NCI-H1105 treated with DMSO at 0.1 percent for 48 hours (cell line): ENCODE measurements around the gene LRRC3.
"Not testable (repeated sequence)": the region's sequence is repeated elsewhere in the genome, so short reads cannot be mapped to it uniquely, and the experiment has no call there.

ENCODE experiments used
- DNase-seq: peaks from one replicate; lab custom pipeline; 2025; lab: John Stamatoyannopoulos, UW

The LRRC3 gene

GRCh38 chr21:44479556-44480199, 24.4 kb downstream of the LRRC3 start:
- DNase-seq = not testable (repeated sequence)

GRCh38 chr21:44480200-44481053, 25.1 kb downstream of the LRRC3 start:
- DNase-seq = no peak

GRCh38 chr21:44482581-44483287, 27.4 kb downstream of the LRRC3 start:
- DNase-seq = no peak

- no peak for DNase-seq
These were observed 28.3 kb downstream of the LRRC3 start for GRCh38 chr21:44483288-44484237.

GRCh38 chr21:44484498-44485253, 29.4 kb downstream of the LRRC3 start:
- no peak for DNase-seq

- DNase-seq = no peak
These were observed 30.0 kb downstream of the LRRC3 start for GRCh38 chr21:44485254-44485793.

GRCh38 chr21:44485796-44486195, 30.5 kb downstream of the LRRC3 start:
- DNase-seq = no peak

- DNase-seq = no peak
These were observed 31.0 kb downstream of the LRRC3 start for GRCh38 chr21:44486302-44486701.

GRCh38 chr21:44487831-44488230, 32.5 kb downstream of the LRRC3 start:
- DNase-seq = no peak

- DNase-seq = no peak
These were observed 34.7 kb downstream of the LRRC3 start for GRCh38 chr21:44489962-44490361.

GRCh38 chr21:44490405-44490804, 35.1 kb downstream of the LRRC3 start:
- DNase-seq = no peak

- no peak for DNase-seq
These were observed 35.5 kb downstream of the LRRC3 start for GRCh38 chr21:44490816-44491215.

- no peak for DNase-seq
These were observed 37.5 kb downstream of the LRRC3 start for GRCh38 chr21:44492567-44493385.

- no peak for DNase-seq
These were observed 39.1 kb downstream of the LRRC3 start for GRCh38 chr21:44494418-44494817.

- DNase-seq = no peak
These were observed 39.6 kb downstream of the LRRC3 start for GRCh38 chr21:44494956-44495355.

GRCh38 chr21:44495611-44496563, 40.6 kb downstream of the LRRC3 start:
- no peak for DNase-seq

- no peak for DNase-seq
These were observed 41.5 kb downstream of the LRRC3 start for GRCh38 chr21:44496564-44497550.
